GM21723 (cell line): ENCODE measurements around the gene TTC28.
"Not testable (repeated sequence)": the region's sequence is repeated elsewhere in the genome, so short reads cannot be mapped to it uniquely, and the experiment has no call there.

Experiments used
- ATAC-seq: cut with Tn5 transposase; IDR thresholded peaks from one replicate; pipeline ENCODE4 v1.9.1; 2021; ENCODE audit warnings: mild to moderate bottlenecking, moderate library complexity; ENCODE audit not compliant: unreplicated experiment

TTC28 gene

DNA sequence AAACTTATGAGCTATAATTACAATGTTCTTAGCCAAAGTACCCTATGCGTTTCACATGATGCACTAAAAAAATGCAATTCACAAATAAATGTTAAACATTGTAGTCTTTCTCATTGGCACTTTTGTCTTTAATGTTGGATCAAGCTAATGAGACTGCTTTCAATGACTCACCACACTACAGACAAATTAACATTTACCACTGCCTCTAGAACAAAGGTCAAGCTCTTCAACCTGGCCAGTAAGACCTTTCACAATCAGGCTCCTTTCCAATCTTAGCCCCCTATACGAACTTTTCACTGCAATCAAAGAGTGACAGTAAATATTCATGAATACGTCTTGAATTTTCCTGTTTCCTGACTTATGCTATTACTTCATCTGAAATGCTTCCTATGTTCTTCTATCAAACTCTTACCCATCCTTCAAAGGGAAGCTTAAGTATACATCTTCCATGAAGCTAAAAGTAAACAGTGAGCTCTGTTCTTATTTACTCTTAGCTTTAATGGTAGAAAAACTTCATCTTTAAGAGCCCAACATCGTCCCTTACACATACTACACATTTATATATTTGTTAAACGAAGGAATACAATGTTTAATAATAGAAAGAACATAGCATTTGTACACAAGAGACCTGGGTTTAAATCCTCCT, 433.9 kb downstream of the TTC28 start:
- ATAC-seq, result no peak

DNA sequence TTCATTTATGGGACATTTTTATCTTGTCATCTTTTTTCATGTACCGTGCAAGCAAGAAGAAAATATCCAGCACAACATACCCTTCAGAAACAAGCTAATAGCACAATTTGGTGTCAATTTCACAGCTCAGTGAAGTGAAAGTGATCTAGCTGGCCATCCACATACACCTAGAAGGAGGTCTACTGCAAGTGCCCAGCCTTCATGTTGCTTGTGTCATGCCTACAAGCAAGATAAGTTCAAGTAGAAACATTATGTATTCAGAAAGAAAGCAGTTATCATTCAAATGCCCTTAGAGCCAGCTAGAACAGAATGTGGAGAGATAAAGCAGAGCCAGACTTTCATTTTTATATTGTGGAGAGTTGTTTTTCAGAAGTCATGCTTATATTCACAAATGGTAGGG, 434.9 kb downstream of the TTC28 start:
- ATAC-seq, result no peak

DNA sequence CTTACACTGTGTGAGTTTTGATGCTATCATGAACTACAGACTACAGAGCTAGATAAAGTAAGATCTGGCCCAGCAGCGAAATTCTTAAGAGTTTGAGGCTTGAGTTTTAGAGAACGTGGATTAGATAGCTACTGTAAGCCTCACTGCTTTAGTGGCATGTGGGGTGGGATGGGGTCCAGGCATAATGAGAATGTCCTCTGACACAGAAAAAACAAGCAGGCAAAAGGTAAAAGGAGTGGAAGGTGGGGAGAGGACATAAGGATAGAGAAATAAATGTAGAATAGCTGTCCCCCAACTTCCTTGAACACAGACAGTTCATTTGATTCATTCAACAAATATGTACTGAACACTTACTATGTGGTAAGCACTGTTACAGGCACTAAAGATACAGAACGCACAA, 436.1 kb downstream of the TTC28 start:
- no peak for ATAC-seq

DNA sequence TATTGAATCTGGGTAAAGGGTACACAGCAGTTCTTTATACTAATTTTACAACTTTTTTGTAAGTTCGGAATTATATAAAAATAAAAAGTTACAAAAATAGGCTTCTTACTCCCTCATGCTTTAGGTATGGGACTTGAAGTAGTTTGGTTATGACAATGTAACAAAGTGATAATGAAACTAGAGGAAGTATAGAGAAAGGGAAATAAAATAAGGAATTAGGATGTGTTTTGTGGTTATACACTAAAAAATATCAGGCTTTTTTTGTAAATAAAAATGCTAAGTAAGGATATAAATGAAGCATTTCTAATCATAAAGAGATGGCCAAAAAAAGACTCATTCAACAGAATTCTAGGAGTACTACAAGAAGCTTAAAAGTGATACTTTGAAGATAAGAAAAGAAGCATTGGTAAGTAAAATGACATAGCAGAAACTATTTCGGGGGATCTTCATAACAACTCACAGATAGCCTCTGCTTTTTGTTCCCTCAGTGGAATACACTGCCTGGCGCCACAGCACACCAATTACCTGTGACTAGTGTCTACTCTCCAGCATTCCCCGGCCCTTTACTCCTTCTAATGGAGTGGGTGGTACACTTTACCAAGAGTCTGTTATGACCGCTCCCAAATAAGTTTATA, 437.9 kb downstream of the TTC28 start:
- ATAC-seq, result no peak

DNA sequence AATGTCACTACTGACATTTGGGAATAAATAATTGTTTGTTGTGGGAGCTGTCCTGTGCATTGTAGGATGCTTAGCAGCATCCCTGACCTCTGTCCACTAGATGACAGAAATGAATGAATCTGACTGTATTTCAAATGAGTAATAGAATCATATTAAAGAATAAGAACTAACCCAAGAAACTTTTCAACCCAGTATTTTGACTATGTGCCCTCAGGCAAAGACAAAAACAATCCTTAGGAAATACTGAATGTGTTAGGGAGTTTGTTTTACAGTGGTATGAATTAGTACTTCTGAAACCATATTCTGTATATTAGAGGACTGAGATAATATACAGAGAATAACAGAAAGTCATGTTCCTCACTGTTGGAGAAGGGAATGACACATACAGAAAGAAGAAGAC, 439.7 kb downstream of the TTC28 start:
- no peak for ATAC-seq

DNA sequence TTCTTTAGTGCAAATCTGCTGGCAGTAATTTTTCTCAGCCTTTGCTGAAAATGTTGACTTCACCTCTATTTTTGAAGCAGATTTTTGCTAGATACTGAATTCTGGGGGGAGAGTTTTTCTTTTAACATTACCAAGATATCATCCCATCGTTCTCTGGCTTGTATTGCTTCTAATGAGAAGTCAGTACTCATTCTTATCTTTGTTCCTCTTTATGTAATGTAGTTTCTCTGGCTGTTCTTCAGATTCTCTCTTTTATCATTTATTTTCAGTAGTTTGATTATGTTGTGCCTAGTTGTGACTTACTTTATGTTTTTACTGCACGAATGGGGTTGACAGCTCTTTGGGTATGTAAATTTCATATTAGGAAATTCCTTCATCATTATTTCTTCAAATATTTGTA, 441.9 kb downstream of the TTC28 start:
- no peak for ATAC-seq

DNA sequence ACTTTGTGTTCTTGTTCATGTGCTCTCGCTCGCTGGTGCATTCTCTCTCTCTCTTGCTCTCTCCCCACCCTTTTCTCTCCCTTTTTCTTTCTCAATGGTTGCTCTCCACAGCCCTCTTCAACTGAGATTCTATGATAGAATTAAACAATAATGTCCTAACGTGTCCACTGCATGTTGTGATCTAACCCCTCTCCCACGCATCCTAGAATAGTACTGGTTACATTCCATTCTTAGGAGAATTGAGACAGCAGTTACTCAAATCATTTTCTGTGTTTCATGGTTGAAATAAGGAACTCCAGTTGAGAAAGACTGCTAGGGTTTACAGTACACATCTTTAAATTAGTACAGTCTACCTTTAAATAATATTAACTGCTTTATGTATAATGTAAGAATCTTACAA, 442.5 kb downstream of the TTC28 start:
- ATAC-seq, result no peak

DNA sequence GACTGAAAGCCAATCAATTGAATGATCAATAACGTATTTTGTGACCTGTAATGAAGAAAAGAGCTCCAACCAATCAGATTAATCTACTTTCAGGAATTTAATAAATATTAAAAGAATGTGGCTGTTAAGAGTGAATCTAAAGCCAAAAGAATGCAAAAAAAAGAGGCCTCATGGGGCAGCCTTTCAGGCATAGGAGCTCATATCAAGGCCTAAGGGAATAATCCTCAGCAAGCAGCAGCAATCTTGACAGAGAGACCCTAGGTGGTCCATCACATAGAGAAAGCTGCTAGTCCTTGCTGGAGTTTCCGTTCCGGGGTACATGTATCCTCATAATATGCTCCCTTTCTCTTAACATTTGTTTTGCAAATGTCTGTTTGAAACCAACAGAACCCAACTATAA, 447.4 kb downstream of the TTC28 start:
- no peak for ATAC-seq

DNA sequence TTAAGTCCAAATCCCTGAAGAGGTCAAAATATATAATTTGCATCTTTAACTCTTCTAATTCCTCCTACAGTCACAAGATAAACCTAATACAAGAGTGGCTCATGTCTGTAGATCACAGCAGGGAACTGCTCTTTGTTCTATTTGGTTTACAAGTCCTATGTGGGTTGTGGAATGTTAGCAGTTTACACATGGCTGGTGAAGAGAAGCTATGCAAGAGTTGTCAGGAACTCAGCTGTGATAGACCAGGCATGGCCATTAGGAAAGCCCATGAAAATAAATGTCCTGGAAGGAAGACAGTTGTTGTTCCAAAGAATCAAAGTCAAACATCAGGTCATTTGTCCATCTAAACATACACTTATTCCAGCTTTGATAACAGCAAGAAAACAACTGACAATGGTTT, 448.2 kb downstream of the TTC28 start:
- ATAC-seq, result no peak

DNA sequence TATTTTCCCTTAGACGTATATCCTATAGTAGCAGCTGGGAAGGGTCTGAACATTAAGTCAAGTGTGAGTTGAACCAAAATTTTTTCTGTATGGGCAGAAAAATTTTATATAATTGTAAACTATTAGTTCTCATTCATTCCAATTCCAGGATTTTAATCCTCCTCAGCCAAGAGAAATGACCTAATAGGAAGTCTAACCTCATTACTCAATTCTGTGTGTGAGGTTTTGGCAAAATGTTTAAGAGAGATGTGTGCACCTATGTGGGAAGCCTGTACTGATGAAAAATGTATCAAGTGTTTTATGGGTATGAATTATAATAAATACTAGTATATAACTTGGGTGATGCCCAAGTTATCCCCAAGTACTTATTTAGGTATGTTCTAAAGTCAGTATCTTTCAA, 449.0 kb downstream of the TTC28 start:
- ATAC-seq, result no peak

DNA sequence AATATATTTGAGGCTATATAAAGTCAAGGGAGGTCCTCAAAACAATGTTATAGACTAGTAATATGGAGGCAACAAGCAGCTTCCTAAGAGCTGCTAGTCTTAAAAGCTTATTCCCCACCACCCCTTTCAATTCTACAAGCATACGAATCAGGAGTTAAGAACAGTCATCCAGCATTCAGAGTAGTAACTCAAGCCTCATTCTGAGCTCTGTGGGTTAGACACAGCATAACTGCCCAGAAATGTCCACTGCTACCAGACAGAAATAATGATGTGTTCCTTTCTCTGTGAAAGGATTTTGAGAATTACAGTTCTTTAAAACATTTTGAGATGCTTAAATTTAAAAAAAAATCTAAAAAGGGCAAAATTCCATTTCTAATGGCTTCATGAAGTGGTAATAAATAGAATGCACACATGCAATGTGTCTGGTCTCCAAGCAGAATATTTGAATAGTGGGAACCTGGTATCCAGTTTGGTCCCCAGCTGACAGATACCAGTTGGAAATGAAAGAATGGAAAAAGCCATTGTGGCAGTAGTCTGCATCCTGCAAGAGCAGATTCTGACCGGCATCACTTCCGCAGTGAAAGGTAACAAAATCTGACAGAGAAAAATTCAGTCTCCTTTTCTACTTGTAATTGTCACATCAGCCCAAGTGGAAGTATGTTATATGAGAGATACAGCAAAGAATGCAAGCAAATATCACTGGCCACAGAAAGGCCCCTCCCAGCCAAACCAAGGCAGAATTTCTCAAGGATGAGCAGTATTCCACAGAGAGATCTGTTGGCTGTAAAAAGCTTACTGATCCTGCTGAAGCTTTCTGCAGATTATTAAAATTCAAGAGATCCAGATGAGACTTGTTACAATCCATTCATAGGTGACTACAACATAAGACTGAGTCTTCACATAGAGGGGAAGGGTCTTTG, 449.8 kb downstream of the TTC28 start:
- no peak for ATAC-seq

DNA sequence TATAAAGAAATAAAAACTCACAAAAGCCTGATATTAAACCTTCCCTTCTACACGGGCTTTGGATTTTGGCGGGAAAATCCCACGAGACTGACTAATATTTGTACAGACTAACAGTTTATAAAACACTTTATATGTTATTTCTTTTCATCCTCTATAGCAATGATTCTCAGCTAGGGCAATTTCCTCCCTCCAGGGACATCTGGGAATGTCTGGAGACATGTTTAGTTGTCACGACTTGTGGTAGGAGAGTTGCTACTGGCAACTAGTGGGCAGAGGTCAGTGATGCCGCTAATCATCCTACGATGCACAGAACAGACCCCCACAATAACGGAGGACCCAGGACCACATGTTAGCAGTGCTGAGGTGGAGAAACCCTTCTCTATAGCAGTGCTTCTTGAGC, 455.8 kb downstream of the TTC28 start:
- no peak for ATAC-seq

DNA sequence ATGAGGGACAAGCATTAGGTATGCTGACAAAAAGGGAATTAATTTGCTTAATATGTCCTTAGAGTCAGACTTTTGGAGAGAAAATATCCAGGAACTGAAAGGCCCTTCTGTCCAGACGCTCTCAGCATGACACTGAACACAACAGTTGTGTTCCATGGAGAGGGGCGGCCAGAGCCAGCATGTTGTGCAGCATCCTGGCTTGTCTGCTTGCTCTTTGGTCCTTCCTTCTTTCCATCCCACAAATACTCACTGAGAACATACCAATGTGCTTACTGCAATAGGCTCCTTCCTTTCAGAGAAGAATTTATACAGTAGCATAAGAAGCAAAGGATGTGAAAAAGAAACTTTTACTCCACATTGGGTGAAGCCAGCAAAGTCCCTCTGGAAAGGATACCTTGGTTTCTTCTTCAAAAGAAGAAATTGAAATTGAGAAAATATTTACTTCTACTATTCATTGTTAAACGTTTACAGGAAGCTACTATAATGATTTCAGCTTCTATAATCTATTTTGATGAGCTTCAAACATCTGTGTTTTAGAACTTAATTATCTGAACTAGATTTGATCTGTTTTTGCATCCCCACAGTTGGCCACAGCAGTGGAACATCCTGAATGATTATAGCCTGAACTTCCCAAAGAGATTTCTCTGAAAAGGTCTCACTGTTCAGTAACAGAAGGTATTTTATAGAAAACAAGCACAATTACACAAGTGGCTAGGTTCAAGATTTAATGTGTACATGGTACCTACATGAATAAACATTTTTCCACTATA, 456.5 kb downstream of the TTC28 start:
- no peak for ATAC-seq

DNA sequence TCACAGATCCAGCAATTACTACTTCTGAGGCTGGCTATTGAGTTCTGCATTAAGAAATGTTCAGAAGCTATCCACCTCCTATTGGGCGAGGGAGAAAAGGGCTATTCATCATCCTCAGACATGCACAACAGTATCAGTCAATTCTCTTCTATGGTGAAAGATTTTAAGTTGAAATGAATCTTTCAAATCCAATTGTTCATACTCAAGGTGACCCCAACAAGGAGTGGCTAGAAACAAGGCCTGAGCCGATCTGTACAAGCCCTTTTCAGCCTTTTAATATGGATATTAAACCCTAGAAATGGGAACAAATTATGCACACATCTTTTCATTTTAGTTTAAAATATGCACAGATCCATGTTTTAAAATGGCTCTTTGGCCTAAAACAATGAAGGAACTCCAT, 457.1 kb downstream of the TTC28 start:
- no peak for ATAC-seq

DNA sequence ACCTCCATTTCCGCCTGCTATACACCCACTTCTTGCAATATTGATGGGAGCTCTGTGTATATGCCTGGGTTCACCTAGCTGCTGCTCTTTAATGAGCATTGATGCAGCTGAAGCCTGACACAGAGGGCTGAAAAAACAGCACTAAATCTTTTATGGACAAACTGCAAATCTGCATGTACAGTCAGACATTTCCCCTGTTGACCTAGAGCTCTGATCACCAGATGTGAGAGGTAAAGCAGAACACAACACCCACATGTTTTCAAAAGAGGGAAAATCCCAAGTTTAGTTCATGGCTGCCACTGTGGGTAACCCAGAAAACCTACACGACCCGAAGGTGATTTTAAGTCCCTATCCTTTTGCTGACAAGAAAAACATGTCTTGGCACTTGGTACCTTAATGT, 457.6 kb downstream of the TTC28 start:
- ATAC-seq, result no peak

DNA sequence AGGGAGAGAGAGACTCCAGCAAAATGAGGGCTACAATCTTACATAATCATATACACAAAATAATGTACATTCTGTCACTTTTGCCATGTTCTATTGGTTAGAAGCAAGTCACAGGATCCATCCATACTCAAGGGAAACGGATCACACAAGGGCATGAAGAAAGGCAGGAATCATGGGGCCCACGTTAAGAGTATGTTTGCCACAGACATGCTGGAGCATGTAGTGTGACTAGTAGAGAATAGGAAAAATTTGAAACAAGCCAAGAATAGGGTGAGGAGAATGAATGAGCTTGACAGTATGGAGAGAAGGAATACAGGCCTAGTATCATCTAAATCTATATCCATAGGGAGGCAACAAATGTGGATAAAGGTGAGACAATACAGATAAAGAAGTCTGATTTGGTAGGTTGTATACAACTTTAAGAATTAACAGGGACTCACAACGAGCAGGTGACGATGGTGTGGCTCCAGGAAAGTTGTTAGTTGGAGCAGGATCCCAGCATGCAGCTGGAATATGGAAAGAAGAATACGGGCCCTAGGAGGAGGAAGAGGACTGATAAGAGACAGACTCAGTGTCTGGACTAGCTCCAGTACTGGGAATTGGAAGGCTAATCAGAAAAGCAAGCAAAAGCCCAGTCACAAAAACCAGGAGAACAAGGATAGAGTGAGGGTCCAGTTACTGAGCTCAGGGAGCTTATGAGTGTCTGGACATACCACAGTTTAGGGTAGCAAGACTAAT, 458.8 kb downstream of the TTC28 start:
- no peak for ATAC-seq

DNA sequence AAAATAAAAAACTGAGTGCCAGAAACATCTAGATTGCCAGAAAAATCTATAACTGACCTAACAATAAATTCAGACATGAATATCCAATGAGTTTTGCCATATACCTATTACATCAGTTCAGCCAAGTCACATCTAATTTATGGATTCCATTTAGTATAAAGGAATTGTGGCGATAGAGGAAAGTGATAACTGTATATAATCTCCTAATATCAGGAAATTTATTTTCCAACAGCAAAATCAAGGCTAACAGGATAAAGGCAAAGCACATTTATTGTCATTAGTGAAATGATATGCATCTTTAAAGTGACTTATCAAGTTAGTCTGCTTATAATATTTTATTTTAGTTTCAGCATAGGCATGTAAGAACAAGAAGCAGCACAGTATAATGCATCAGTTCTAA, 462.4 kb downstream of the TTC28 start:
- no peak for ATAC-seq

DNA sequence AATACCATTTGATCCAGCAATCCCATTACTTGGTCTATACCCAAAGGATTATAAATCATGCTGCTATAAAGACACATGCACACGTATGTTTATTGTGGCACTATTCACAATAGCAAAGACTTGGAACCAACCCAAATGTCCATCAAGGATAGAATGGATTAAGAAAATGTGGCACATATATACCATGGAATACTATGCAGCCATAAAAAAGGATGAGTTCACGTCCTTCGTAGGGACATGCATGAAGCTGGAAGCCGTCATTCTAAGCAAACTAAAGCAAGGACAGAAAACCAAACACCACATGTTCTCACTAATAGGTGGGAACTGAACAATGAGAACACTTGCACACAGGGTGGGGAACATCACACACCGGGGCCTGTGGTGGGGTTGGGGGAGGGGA, 464.9 kb downstream of the TTC28 start:
- ATAC-seq, result not testable (repeated sequence)

DNA sequence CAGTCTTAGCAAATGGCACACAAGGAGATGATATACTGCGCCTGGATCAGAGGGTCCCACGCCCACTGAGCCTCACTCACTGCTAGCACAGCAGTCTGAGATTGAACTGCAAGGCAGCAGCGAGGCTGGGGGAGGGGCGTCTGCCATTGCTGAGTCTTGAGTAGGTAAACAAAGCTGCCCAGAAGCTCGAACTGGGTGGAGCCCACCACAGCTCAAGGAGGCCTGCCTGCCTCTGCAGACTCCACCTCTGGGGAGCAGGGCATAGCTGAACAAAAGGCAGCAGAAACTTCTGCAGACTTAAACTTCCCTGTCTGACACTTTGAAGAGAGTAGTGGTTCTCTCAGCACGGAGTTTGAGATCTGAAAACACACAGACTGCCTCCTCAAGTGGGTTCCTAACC, 470.2 kb downstream of the TTC28 start:
- not testable (repeated sequence) for ATAC-seq

DNA sequence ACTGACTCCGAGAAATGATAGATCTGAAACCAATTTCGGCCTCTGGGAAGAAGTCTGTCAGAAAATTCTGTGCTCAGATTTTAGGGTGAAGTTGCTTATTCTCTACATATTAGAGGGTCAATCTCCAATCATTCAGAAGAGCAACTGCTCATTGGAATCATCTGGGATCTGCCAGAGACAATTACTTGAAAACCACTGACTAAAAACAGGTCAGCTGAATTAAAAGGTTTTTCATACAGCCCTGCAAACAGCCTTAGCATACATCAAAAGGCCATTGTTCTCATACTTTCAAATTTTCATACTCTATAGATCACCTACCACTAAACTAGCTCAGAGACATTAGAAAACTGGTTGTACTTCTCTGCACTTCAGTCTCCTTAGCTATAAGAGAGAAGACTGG, 470.9 kb downstream of the TTC28 start:
- ATAC-seq, result no peak

DNA sequence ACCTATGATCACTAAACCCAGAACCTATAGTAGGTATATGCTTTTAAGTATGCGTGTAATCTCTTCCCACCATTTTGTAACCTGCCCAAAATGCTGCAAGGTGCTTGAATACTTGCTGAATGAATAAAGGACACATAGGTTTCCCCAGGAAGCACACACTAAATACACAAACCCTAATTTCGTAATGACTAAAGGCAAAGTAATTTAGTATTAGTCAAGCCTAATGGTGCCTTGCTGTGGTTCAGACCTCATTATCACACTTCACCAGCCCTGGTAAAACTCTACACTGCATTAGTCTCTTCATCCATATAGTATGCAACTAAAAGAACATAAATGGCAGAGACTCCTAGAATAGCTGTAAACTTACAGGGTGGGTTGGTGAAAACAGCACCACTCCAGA, 471.6 kb downstream of the TTC28 start:
- ATAC-seq, result no peak
